Breast epithelium (tissue), 3 donors: ENCODE data around the gene MED8.

Source experiments
- CTCF ChIP-seq, 3 donors: fragments of 450-650 bp; IDR thresholded peaks; one replicate each; pipeline ENCODE4 v1.5.1; 2016 to 2017; ENCODE audit warnings: antibody characterized with exemption in 3 of 3, mild to moderate bottlenecking in 3 of 3, moderate library complexity in 3 of 3
- POLR2A ChIP-seq: fragments of 450-650 bp; IDR thresholded peaks from one replicate; pipeline ENCODE4 v1.6.1; 2016; ENCODE audit warnings: antibody characterized with exemption, mild to moderate bottlenecking, moderate library complexity

DNA sequence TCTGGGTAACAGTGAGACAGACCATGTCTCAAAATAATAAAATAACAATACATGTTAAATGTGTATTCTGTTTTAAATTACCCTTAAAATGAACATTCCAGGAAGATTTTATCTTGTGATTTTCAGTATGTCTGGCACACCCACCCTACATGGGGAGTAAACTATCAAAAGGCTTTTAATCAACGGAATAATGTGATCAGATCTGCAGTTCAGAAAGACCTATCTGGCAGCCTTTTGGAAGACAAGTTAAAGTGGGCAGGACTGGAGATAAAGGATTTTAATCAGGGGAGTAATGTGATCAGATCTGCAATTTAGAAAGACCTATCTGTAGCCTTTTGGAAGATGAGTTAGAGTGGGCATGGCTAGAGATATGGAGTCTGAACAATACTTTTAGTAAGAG lies 10.1 kb downstream of the MED8 start:
- TF ChIP-seq POLR2A (no peak), CTCF (IDR thresholded peaks at IDR 0.05) (no peak)
